DOHH2 (cell line): ENCODE data around the gene HTT-AS.

ENCODE experiments used
- H3F3A ChIP-seq: fragments of 200-600 bp; sonication (generic), shearing (Covaris generic); 2 replicates; pipeline ENCODE4 v1.6.0; 2016; ENCODE audit warnings: antibody characterized with exemption, mild to moderate bottlenecking; ENCODE audit not compliant: control insufficient read depth, insufficient read depth
- H3K27ac ChIP-seq: fragments of 200-600 bp; sonication (generic); 2 replicates; pipeline ENCODE4 v1.5.1; 2014; ENCODE audit warnings: low read depth, mild to moderate bottlenecking, low read length, moderate library complexity
- H3K27me3 ChIP-seq: fragments of 200-600 bp; sonication (generic); 2 replicates; pipeline ENCODE4 v1.6.1; 2014; ENCODE audit warnings: mild to moderate bottlenecking, low read length, mixed read lengths; ENCODE audit not compliant: control insufficient read depth
- H3K36me3 ChIP-seq: fragments of 200-600 bp; sonication (generic); 2 replicates; pipeline ENCODE4 v1.6.1; 2014; ENCODE audit warnings: mild to moderate bottlenecking, low read length, moderate library complexity, mixed read lengths; ENCODE audit not compliant: control insufficient read depth
- H3K4me1 ChIP-seq: fragments of 200-600 bp; sonication (generic); 2 replicates; pipeline ENCODE4 v1.6.1; 2014; ENCODE audit warnings: mild to moderate bottlenecking, low read length, mixed read lengths; ENCODE audit not compliant: control insufficient read depth
- H3K4me2 ChIP-seq: fragments of 200-600 bp; sonication (generic); 2 replicates; pipeline ENCODE4 v1.6.0; 2014; ENCODE audit warnings: mild to moderate bottlenecking, low read length, moderate library complexity
- H3K4me3 ChIP-seq: fragments of 200-600 bp; sonication (generic); 2 replicates; pipeline ENCODE4 v1.5.1; 2014; ENCODE audit warnings: mild to moderate bottlenecking, low read length, mixed read lengths
- H3K79me2 ChIP-seq: fragments of 200-600 bp; sonication (generic); 2 replicates; pipeline ENCODE4 v1.6.1; 2014; ENCODE audit warnings: mild to moderate bottlenecking, low read length, mixed read lengths; ENCODE audit not compliant: control insufficient read depth
- H3K9me2 ChIP-seq: fragments of 200-600 bp; sonication (generic); replicated peaks from 2 replicates; pipeline ENCODE4 v1.6.1; 2014; ENCODE audit warnings: mild to moderate bottlenecking, low read length, mixed read lengths; ENCODE audit not compliant: control insufficient read depth
- H3K9me3 ChIP-seq: fragments of 200-600 bp; sonication (generic); 2 replicates; pipeline ENCODE4 v1.6.1; 2014; ENCODE audit warnings: antibody characterized with exemption, low read length, mixed read lengths; ENCODE audit not compliant: control insufficient read depth, insufficient read depth
- H4K20me1 ChIP-seq: fragments of 200-600 bp; sonication (generic); 2 replicates; pipeline ENCODE4 v1.6.0; 2014; ENCODE audit warnings: low read depth, mild to moderate bottlenecking, antibody characterized with exemption, low read length, moderate library complexity; ENCODE audit not compliant: control insufficient read depth, insufficient read depth
- EZH2phosphoT487 ChIP-seq: fragments of 200-600 bp; sonication (generic); IDR thresholded peaks from 2 replicates; pipeline ENCODE4 v1.6.1; 2017; ENCODE audit warnings: borderline replicate concordance, mild to moderate bottlenecking, antibody characterized with exemption, low read length, moderate library complexity, mixed read lengths
- TF ChIP-seq, protein P1 (sequence below): fragments of 200-600 bp; sonication (generic); IDR thresholded peaks from one replicate; pipeline ENCODE4 v1.5.1; 2014; ENCODE audit warnings: antibody characterized with exemption, mild to moderate bottlenecking, low read depth, low read length; ENCODE audit not compliant: poor library complexity, severe bottlenecking

HTT-AS gene

DNA sequence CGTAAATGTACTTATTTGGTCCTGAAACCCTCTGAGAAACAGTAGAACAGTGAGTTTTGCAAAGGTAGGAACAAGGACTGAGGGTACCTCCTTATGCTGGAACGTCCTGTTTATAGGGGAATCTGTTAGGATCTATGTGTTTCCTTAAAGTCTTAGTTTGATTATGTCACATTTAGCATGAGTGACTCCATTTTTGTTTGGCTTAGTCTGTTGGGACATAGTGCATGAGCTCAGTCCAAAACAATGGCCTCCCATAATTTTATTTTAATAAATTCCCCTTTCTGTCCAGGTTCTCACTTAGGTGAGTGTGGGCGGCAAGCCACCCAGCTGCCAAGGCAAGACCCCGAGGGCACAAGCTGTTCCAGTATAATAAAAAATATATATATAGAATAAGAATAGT lies 27.7 kb downstream of the HTT-AS start:
- Histone ChIP-seq H3K4me1 (peaks cover 39% of the 10 kb centered on the region), H3K36me3 (no peaks in the 10 kb centered on the region), H3K27ac (no peak overlapping the region), H3K9me2 (no peaks in the 10 kb centered on the region), H3K4me3 (peak overlapping the region; percentile 1; the same call in 1 of the 2 replicates), H3K79me2 (no peaks in the 10 kb centered on the region), H3K27me3 (peaks cover 11% of the 10 kb centered on the region), H3F3A (peaks cover 13% of the 10 kb centered on the region), H3K4me2 (peak overlapping the region; percentile 19), H4K20me1 (no peaks in the 10 kb centered on the region), H3K9me3 (no peaks in the 10 kb centered on the region)
- TF ChIP-seq EZH2phosphoT487 = no peak
- TF ChIP-seq, protein P1, sequence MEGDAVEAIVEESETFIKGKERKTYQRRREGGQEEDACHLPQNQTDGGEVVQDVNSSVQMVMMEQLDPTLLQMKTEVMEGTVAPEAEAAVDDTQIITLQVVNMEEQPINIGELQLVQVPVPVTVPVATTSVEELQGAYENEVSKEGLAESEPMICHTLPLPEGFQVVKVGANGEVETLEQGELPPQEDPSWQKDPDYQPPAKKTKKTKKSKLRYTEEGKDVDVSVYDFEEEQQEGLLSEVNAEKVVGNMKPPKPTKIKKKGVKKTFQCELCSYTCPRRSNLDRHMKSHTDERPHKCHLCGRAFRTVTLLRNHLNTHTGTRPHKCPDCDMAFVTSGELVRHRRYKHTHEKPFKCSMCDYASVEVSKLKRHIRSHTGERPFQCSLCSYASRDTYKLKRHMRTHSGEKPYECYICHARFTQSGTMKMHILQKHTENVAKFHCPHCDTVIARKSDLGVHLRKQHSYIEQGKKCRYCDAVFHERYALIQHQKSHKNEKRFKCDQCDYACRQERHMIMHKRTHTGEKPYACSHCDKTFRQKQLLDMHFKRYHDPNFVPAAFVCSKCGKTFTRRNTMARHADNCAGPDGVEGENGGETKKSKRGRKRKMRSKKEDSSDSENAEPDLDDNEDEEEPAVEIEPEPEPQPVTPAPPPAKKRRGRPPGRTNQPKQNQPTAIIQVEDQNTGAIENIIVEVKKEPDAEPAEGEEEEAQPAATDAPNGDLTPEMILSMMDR = no peak

DNA sequence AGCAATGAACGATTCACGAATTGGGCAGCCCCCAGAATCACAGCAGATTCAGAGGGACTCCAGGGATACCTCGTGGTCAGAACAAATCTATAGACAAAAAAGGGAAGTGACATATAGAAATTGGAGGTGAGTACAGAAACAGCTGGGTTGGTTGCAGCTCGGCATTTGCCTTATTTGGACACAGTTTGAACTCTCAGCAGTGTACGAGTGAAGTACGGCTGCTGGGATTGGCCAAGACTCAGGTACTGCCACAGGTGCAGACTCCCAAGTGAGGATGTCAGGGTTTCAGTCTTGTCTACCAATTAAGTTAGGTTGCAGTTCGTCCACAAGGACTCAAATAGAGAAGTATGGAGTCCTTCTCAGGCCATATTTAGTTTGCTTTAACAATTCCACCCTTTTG lies 28.2 kb downstream of the HTT-AS start:
- H3K4me1 ChIP-seq = peaks cover 43% of the 10 kb centered on the region
- no peaks in the 10 kb centered on the region for H3K9me2 ChIP-seq
- no peaks in the 10 kb centered on the region for H3K36me3 ChIP-seq
- no peaks in the 10 kb centered on the region for H4K20me1 ChIP-seq
- peak overlapping the region; percentile 1; the same call in 1 of the 2 replicates for H3K4me3 ChIP-seq
- H3K27me3 ChIP-seq = peaks cover 15% of the 10 kb centered on the region
- peak overlapping the region; percentile 19 for H3K4me2 ChIP-seq
- no peaks in the 10 kb centered on the region for H3K9me3 ChIP-seq
- H3F3A ChIP-seq = peaks cover 13% of the 10 kb centered on the region
- 0 out of 2 replicates have a peak overlapping the region, but pooled peaks have one; percentile 12 for H3K27ac ChIP-seq
- TF ChIP-seq, protein P1 = no peak
- no peak for TF ChIP-seq EZH2phosphoT487
- H3K79me2 ChIP-seq = no peaks in the 10 kb centered on the region

DNA sequence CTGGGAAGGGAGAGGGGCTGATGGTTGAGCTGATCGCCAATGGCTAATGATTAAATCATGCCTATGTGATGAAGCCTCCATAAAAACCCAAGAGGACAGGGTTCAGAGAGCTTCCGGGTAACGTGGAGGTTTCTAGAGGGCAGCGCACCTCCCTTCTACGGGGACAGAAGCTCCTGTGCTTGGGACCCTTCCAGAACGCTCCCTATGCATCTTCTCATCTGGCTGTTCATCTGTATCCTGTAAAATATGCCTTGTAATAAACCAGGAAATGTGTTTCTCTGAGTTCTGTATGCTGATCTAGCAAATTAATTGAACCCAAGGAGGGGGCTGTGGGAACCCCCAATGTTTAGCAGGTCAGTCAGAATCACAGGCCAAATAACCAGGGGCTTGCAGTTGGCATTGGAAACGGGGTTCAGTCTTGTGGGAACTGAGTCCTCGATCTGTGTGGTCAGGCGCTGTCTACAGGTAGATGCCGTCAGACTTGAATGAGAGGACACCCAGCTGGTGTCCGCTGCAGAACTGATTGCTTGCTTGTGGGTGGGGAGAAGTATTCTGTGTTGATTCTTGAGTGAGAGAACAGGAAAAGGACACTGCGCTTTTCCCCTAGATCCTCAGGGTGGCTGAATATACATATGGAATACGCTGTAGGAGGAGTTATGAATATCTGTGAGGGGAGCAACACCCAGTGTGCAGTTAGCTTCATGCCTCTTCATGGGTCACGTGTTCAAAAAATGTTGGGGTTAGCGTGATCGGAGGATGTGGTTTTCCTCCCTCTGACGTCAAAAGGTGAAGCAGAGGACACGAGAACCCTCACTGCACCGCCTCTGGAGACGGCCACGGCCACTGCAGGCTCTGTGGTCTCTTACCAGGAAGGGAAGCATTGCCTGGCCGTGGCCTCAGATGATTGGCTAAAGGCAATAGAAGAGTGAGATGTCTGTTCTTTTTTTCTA lies 29.2 kb downstream of the HTT-AS start:
- no peaks in the 10 kb centered on the region for H4K20me1 ChIP-seq
- no peaks in the 10 kb centered on the region for H3K79me2 ChIP-seq

More for the DNA sequence above, 29.2 kb downstream of the HTT-AS start:
- no peak overlapping the region for H3K4me3 ChIP-seq
- peak overlapping the region; percentile 13 for H3K4me2 ChIP-seq
- no peak for TF ChIP-seq EZH2phosphoT487
- TF ChIP-seq, protein P1 = no peak
- H3K9me3 ChIP-seq = no peaks in the 10 kb centered on the region
- H3K4me1 ChIP-seq = peaks cover 52% of the 10 kb centered on the region
- no peak overlapping the region for H3K27ac ChIP-seq
- no peaks in the 10 kb centered on the region for H3K9me2 ChIP-seq
- no peaks in the 10 kb centered on the region for H3K36me3 ChIP-seq
- peaks cover 24% of the 10 kb centered on the region for H3K27me3 ChIP-seq
- H3F3A ChIP-seq = peaks cover 13% of the 10 kb centered on the region
